Left cardiac atrium (tissue), 4 donors: ENCODE results near the gene ZNF513. TPM values are rescaled to one million over a fixed set of nuclear protein-coding genes. Genes with fewer than 3 reads are reported as not detected.
"Not testable (repeated sequence)": the region's sequence is repeated elsewhere in the genome, so short reads cannot be mapped to it uniquely, and the experiment has no call there.

Source experiments
- ATAC-seq, 2 donors: fragments of 200-7000 bp; cut with Tn5 transposase; one replicate each; pipeline ENCODE4 v1.9.1; 2020; ENCODE audit warnings: mild to moderate bottlenecking in 2 of 2, moderate library complexity in 2 of 2
- DNase-seq: peaks from one replicate; pipeline ENCODE4 v3.0.0-alpha.2; 2020
- intact Hi-C, 2 donors: fragments of 100-400 bp; cut with DNase I; formaldehyde crosslinking; loops; one replicate each; pipeline versions ENCODE4 v1.14.1 to v1.15.1; 2022 to 2023
- long read RNA-seq: library from polyadenylated mRNA; unstranded; transcript quantifications from one replicate; pipeline ENCODE4 v2.0.0, GENCODE V29; 2021
- total RNA-seq, 2 donors: library from RNA; stranded (reverse); fragmentation: NEBNext Ultra II Directional; extraction: Animal tissue kit (Norgen Biotek cat#: 25700); gene quantifications; one replicate each; pipeline ENCODE4 v1.2.1, GENCODE V29; 2021
- donor health status: DM: no; HTN: yes; CAD: no.
- donor health status: DM: no; HTN: yes; CAD: no; lungs with severe emphysema.
- donor health status: DM: yes; HTN: yes; CAD: no.
- donor health status: Dilated cardiomyopathy.

The ZNF513 gene, protein sequence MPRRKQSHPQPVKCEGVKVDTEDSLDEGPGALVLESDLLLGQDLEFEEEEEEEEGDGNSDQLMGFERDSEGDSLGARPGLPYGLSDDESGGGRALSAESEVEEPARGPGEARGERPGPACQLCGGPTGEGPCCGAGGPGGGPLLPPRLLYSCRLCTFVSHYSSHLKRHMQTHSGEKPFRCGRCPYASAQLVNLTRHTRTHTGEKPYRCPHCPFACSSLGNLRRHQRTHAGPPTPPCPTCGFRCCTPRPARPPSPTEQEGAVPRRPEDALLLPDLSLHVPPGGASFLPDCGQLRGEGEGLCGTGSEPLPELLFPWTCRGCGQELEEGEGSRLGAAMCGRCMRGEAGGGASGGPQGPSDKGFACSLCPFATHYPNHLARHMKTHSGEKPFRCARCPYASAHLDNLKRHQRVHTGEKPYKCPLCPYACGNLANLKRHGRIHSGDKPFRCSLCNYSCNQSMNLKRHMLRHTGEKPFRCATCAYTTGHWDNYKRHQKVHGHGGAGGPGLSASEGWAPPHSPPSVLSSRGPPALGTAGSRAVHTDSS
- total RNA-seq: 10 to 100 TPM in 1 of 2 donors, 1 to 10 TPM in 1; 9.4 to 11.9 TPM
- long read RNA-seq, partial matches to known transcripts: 5 of 6 reads
- long read RNA-seq, other reads (novel, unspliced or antisense): 1 of 6 reads

DNA sequence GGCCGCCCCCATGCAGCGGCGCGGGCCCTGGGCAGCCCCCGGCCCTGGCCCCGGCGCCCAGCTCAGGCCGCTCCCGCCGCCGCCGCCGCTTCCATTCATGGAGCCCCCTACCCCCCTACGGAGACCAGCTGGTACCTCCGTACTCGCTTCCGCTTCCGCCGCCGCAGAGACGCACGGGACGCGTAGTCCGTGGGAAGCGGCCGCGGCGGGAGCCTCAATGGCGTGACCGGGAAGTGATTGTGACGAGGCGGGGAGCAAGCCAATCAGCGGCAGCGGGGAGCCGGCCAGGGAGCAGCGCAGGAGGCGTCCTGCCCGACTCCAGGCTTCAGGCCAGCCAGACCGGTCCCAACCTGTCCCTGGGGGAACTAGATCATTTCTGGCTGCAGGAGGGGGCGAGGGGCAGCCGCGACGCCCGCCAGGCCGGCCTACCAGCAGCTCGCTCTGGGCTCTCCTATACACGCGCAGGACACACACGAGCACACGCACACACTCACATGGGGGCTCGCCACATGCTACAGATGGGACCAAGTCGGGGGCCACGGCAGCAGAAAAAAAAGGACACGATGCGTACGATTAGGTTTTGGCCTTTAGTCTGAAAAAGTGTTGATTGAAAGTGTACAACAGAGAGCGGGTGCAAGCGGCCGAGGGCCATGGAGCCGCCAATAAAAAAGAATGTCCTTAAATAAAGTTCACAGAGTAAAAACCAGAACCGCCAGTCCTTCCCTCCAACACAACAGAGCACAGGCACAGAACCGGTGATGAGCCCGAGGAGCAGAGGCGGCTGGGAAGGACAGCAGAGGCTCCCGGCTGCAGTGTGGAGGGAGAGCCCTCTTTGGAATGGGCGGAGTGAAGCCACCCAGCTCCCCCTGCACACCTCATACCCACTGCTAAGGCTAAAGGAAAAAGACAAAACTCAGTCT, at the start of gene ZNF513:
TSS of gene ZNF513 (minus strand) at position 109 of the 920 bp plus-strand sequence. CDS start 208 bp downstream, outside the sequence.
- DNase-seq (peak; percentile 98), ATAC-seq (peak; percentile 91 to 95)
- intact Hi-C loops: no loop called here

DNA sequence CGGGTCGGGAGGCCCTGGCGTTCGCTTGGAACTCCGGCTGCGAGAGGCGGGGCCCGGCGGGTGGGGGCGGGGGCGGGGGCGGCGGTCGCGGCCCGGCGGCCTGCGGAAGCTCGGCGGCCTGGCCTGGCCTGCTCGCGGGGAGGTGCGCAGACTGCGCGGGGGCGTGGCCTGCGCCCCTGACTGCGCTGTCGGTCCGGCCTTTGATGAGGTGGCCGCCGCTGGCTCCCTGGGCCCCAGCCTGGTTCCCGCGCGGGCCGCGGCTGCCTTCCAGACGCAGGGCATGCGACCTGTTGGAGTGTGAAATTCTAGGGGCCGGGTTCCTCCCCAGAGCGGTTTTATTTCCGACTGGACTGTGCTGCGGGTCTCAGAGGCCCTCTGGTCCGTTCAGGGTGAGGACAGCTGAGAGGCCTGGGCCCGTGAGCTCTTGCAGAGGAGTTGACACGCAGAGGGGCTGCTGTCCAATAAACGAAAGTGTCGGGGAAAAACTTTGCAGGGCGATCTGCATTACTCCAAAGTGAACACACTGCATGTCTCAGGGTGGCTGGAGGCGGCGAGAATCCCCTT, 48.5 kb upstream of the ZNF513 start:
- intact Hi-C loops: no loop called here
- ATAC-seq (peak; percentile 93 to 94), DNase-seq (peak; percentile 90)

DNA sequence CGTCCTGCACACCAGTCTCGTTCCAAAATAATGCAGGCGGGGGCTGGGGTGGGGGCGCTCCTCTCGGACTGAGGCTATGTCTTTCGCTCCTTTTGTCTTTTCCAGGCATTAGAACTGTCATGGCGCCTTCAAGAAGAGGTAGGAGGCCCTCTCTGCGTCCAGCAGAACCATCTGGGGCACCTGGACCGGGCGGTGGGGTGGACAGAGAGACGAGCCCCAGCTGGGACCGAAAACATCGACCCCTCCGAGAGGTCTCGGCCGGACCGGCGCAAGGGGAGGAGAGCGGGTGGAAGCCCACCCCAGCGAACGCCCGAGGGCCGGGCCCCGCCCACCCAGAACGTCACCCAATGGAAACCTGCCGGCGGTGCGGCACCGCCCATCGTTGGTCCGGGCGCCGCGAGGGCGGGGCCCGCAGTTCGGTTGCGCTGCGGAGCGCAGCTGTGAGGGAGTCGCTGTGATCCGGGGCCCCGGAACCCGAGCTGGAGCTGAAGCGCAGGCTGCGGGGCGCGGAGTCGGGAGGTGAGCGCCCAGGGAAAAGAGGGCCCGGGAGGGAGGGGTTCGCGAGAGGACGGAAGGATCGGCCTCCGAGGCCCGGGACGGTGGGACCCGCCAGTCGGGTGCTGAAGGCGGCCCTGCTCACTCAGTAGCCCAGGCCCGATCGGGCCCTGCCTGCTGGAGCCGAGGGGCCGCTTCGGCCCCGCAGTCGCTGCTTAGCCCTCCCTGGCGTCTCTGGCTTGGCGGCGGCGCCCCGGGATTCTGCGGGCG, 47.9 kb upstream of the ZNF513 start, which contains the start of gene NRBP1:
TSS of gene NRBP1 (plus strand) at position 419 of the 765 bp plus-strand sequence. CDS start 4,643 bp downstream, outside the sequence.
- intact Hi-C loops: no loop called here
- ATAC-seq (peak; percentile 97 to 98), DNase-seq (peak; percentile 93)

DNA sequence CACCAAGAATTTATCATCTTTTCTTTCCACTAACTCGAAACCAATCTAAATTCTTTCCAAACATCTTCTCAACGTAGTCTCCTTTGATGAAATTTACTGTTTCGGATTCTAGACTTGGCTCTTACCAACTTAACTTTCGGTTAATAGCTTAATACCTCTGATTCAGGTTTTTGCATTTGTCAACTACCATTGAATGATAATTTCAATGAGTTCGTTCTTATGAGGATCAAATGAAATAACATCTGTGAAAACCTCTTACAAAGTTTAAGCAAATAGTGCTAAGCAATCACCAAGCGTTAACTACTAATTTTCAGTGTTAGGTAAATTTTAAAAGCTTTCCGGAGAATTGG, 47.3 kb upstream of the ZNF513 start:
- ATAC-seq (no peak), DNase-seq (no peak)
- intact Hi-C loops: no loop called here

DNA sequence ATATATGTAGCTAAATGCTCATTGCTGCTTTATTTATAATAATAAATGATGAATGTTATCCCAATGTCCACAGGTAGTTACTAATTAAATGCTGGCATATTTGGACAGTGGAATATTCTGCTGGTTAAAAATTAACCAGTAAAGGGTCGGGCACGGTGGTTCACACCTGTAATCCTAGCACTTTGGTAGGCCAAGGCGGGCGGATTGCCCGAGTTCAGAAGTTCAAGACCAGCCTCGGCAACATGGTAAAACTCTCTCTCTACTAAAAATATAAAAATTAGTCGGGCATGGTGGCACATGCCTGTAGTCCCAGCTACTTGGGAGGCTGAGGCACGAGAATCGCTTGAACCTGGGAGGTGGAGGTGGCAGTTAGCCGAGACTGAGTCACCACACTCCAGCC, 44.5 kb upstream of the ZNF513 start:
- ATAC-seq, intact Hi-C loops, DNase-seq: not testable (repeated sequence)

DNA sequence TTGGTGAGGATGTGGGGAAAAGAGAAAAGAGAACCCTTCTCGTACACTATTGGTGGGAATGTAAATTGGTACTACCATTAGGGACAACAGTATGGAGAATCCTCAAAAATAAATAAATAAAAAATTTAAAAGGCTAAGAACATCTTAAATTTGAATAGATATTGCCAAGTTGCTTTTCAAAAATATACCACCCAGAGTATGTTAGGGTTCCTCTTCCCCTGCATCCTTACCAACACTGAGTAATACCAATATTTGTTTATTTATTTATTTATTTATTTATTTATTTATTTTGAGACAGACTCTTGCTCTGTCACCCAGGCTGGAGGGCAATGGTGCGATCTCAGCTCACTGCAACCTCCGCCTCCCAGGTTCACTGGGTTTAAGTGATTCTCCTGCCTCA, 42.4 kb upstream of the ZNF513 start:
- ATAC-seq: no peak
- no peak for DNase-seq
- intact Hi-C loops: no loop called here

DNA sequence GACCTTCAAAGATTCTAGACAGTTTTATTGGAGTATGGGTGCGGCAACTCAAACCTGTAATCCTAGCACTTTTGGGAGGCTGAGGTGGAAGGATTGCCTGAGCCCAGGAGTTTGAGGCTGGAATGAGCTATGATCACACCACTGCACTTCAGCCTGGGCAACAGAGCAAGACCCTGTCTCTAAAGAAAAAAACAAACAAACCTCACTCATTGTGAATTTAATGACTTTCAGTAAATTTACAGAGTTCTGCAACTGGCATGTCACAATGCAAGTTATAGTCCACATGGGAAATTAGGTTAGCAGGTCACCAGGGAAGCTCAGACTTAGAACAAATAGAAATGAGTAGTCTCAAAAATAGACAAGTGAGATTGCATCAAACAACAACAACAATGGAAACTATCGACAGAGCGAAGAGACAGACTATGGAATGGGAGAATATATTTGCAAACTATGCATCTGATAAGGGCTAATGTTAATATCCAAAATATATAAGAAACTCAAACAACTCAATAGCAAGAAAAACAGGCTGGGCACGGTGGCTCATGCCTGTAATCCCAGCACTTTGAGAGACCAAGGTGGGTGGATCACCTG, 41.2 kb upstream of the ZNF513 start:
- no peak for ATAC-seq
- intact Hi-C loops: no loop called here
- DNase-seq: no peak

DNA sequence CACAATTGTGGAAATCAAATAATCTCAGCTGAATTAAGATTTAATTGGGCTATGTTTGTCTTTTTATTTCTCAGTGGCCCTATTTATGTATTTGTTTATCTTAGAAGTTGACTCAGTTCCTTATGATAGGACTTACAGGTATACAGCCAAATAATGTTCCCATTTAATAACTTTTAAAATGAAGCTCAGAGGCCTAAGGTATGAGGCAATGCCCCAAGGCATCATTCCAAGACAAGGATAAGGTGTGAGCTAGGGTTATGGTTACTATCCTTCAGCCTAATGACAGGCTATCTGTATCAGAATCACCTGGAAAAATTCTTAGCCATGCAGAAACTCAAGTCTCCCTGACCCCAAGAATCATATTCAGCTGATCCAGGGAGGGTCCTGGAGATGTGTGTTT, 40.5 kb upstream of the ZNF513 start:
- DNase-seq: no peak
- intact Hi-C loops: no loop called here
- no peak for ATAC-seq

DNA sequence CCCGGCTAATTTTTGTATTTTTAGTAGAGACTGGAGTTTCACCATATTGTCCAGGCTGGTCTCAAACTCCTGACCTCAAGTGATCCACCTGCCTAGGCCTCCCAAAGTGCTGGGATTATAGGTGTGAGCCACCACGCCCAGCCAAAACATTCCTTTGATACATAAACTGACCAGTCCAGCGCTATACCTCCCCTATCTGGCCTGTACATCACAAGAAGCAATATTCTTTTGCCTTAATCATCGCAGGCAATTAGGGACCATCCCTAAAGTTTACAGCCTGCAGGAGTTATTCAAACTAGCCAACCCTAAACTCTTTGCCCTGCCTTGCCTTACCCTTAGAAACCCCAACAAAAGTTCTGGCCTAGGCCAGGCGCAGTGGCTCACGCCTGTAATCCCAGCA, 35.6 kb upstream of the ZNF513 start:
- DNase-seq (no peak), ATAC-seq (no peak)
- intact Hi-C loops: no loop called here

DNA sequence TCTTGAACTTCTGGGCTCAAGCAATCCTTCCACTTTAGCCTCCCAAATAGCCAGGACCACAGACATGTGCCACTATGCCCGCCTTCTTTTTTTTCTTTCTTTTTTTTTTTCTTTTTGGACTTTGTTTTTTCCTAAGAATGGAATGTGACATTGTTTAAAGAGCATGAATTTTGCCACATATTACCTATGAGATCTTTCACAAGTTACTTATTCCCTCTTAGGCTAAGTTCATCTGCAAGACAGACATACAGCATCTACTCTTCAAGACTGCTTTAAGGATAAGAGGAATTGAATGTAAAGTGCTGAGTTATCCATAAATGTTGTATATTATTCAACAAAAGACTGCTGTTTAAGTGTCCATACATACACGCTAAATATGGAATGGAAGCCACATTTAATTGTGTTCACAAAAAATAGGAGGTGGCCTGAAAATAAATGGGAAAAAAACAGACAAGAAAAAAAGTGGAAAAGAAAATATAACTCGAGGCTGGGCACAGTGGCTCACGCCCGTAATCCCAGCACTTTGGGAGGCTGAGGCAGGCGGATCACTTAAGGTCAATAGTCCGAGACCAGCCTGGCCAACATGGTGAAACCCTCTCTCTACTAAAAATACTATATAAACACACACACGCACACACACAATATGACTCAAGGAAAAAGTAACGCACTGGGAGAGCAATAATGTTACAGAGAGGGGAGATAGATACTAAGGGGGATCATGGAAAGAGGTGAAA, 32.1 kb upstream of the ZNF513 start:
- intact Hi-C loops: no loop called here
- DNase-seq (no peak), ATAC-seq (no peak)

DNA sequence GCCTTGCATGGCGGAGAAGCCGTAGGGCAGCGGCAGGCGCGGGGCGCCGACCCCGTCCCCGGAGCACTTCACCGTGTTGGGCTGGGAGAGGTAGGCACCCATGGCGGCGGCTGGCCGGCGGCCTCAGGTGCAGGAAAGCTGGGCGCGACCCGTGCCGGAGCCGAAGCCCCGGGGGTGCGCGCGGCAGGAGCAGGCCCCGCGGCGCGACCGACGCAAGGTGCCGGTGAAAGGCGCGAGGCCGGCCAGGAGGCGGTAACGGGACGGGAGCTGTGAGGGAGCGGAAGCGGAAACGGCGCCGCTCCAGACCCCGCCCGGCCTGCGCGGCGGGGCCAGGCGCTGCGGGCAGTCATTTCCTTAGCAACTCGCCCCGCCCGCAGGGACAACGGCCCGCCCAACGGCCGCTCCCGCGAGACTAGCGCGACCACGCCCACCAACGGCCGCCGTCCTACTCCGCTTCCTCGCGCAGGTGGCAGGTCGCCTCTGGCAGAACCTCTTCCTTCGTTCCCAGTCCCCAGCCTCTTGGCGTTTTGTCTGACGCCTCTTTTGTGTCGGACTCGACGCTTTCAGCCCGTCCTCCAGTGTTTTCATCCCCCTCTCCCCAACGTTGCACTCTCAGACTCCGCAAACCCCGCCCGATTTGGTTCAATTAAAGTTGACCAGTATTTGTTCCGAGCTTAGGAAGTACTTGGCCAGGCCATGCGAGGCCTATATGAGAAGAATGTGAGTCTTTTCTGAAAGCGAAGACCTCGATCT, 29.0 kb upstream of the ZNF513 start, which contains the start of gene PPM1G:
TSS of gene PPM1G (minus strand) at position 271 of the 753 bp plus-strand sequence. CDS start at position 102, 169 bp downstream.
- intact Hi-C loops: no loop called here
- peak; percentile 99 for ATAC-seq

DNA sequence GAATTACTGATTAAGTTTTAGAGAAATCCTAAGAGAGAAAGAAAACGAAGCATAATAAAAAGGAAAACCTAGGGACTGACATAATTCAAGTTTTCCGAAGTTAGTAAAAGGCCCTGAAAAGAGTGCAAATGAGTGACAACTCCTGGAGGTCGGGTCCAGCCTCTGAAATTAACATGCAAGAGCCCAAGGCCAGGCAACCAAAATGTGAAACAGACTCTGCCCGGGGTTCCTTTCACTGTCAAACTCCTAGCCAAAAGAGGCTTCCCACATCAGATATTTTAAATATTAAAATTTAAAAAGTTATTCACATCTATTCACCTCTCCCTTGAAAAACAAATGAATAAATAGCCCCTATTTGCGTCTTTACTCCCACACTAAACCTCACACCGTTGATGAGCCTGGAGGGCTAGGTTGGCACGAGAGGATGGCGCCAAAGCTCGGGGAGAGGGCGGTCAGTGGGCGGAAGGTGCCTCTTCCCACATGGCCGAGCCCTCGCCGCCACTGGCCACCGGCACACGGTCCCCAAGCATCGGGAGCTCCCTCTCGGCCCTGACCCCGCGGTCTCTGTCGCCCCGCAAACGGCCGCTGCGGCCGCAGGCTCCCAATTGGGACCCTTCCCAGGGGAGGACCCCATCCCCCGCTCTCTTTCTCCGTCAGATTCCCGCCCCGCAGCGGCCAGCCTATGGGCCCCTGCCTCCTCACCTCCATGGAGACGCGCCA, 28.2 kb upstream of the ZNF513 start:
- DNase-seq (peak; percentile 33), ATAC-seq (peak; percentile 50 to 65)
- intact Hi-C loops: no loop called here

More for the DNA sequence above, 29.0 kb upstream of the ZNF513 start, which contains the start of gene PPM1G:
- DNase-seq: peak; percentile 96

DNA sequence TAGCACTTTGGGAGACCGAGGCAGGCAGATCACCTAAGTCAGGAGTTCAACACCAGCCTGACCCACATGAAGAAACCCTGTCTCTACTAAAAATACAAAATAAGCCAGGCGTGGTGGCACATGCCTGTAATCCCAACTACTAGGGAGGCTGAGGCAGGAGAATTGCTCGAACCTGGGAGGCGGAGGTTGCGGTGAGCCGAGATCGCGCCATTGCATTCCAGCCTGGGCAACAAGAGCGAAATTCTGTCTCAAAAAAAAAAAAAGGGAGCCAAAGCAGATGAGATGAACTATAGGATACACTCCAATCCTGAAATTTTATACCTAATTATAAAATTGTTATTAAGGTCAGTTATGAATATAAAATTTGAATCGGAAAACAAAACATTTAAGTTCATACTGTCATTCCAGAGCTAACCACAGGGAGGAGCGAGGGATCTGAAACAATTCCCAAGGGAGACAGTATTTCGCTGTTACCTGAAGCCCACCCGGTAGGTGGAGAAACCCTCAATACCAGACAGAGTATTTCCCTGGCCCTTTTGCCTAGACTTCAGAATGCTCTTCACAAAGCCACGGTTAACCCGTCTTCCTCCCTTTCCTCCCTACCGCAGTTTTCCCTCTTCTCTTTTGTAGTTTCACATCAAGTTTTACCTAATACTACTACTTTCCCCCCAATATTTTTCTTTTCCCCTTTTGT, 27.4 kb upstream of the ZNF513 start:
- intact Hi-C loops: no loop called here
- DNase-seq: no peak
- ATAC-seq: no peak

DNA sequence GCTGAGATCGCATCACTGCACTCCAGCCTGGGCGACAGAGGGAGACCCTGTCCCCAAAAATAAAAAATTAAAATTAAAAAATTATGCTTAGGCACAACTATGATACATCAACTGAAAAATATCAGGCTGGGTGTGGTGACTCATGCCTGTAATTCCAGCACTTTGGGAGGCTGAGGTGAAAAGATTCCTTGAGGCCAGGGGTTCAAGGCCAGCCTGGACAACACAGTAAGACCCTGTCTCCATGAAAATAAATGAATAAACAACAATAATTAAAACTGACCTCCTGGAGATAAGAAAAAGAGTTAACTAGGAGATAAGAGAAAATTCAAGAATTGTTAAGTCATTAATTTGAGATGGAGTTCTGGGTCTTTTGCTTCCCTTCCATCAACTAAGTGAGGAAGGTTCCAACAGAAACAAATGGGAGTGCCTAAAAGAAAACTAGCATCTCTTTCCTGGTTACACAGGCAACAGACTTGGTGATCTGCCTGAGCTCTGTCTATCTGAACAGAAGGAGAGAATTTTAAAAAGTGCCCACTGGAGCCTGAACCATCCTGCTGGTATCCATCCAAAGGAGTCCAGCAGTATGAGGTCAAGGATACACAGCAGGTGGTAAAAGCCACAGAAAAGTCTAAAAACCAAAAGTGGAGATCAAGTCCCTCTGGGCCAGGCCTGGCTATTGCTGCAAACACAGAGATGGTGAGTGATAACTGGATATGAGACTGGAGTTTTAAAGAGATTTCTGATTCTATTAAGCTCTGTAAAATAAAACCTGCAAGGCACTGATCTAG, 20.0 kb upstream of the ZNF513 start:
- DNase-seq (no peak), ATAC-seq (no peak)
- intact Hi-C loops: no loop called here

DNA sequence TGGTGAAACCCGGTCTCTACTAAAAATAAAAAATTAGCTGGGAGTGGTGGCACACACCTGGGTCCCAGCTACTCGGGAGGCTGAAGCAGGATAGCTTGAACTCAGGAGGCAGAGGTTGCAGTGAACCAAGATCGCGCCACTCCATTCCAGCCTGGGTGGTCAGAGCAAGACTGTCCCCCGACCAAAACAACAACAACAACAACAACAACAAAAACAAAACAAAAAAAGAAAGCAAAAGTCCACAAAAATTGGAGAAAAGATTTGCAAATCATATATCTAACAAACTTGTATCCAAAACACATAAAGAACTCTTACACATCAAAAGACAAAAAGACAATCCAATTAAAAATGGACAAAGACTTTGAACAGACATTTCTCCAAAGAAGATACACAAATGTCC, 18.4 kb upstream of the ZNF513 start:
- ATAC-seq: no peak
- no peak for DNase-seq
- intact Hi-C loops: no loop called here
